Right lobe of liver (tissue), 6 donors: ENCODE measurements around the gene DNAH17. TPM values are rescaled to one million over a fixed set of nuclear protein-coding genes. Genes with fewer than 3 reads are reported as not detected.
A peak's percentile ranks its signal among the peaks of the same experiment; 100 is the strongest.
"Not testable (repeated sequence)": the region's sequence is repeated elsewhere in the genome, so short reads cannot be mapped to it uniquely, and the experiment has no call there.

Experiments used
- ATAC-seq, 4 donors: fragments of 200-7000 bp; cut with Tn5 transposase; one replicate each; pipeline ENCODE4 v1.9.1; 2020; ENCODE audit warnings: mild to moderate bottlenecking in 4 of 4, moderate library complexity in 4 of 4
- DNase-seq, 3 donors: peaks; one replicate each; pipeline ENCODE4 v3.0.0-alpha.2; 2020
- H3K27ac ChIP-seq, 3 donors: fragments of 200-600 bp; one replicate each; pipeline ENCODE4 v1.8.0; 2022
- H3K27me3 ChIP-seq, 2 donors: fragments of 200-600 bp; one replicate each; pipeline ENCODE4 v1.8.0; 2022
- H3K36me3 ChIP-seq, 4 donors: fragments of 200-600 bp; sonication (generic) in 1 of 4; one replicate each; pipeline versions ENCODE4 v1.5.1 to v1.8.0; 2017 to 2022; ENCODE audit warnings: control low read depth in 1 of 4
- H3K4me1 ChIP-seq, 4 donors: fragments of 200-600 bp; sonication (generic) in 1 of 4; one replicate each; pipeline versions ENCODE4 v1.5.1 to v1.8.0; 2017 to 2022; ENCODE audit warnings: control low read depth in 1 of 4
- H3K4me3 ChIP-seq, 3 donors: fragments of 200-600 bp; one replicate each; pipeline ENCODE4 v1.8.0; 2022
- H3K9me3 ChIP-seq, 4 donors: fragments of 200-600 bp; sonication (generic) in 1 of 4; one replicate each; pipeline versions ENCODE4 v1.5.1 to v1.8.0; 2017 to 2022; ENCODE audit warnings: control low read depth in 1 of 4
- POLR2A ChIP-seq: fragments of 450-650 bp; IDR thresholded peaks from one replicate; pipeline ENCODE4 v1.6.1; 2017; ENCODE audit warnings: antibody characterized with exemption, mild to moderate bottlenecking
- WGBS: methylation state at CpG from one replicate; pipeline ENCODE4 v1.1.6; 2018; ENCODE audit warnings: low coverage, low lambda C conversion rate; ENCODE audit not compliant: insufficient coverage; ENCODE audit errors: missing lambda C conversion rate; 5-methylcytosine and 5-hydroxymethylcytosine counted together
- intact Hi-C, 2 donors: fragments of 100-400 bp; cut with DNase I; formaldehyde crosslinking; loops; one replicate each; pipeline versions ENCODE4 v1.11.2 to v1.14.1; 2022
- total RNA-seq, 6 experiments: library from RNA; depleted of rRNA in 2 of 6; stranded (reverse); fragments of >200 nt in 2 of 6; fragmentation: NEBNext Ultra II Directional in 3 of 6; extraction: Animal tissue kit (Norgen Biotek cat#: 25700) in 3 of 6; gene quantifications; one replicate each; pipeline versions ENCODE4 v1.1.0 to v1.2.4, GENCODE V29; 2016 to 2023
- TF ChIP-seq, protein P1 (sequence below), 4 donors: fragments of 200-600 bp in 3 of 4; fragments of 450-650 bp in 1 of 4; IDR thresholded peaks; one replicate each; pipeline versions ENCODE4 v1.5.1 to v1.8.0; 2016 to 2022; ENCODE audit warnings: antibody characterized with exemption in 4 of 4, mild to moderate bottlenecking in 2 of 4
- donor health status: DM: no; HTN: yes; CAD: no.
- donor health status: DM: no; HTN: no; CAD: no.
- donor health status: DM: no; HTN: no; CAD: no.
- donor health status: DM: no; HTN: yes; CAD: no.
- donor health status: DM: no; HTN: yes; CAD: no.

Gene DNAH17
- total RNA-seq, 6 experiments from 2014 or later = 0.04 TPM; not detected in 5

DNA sequence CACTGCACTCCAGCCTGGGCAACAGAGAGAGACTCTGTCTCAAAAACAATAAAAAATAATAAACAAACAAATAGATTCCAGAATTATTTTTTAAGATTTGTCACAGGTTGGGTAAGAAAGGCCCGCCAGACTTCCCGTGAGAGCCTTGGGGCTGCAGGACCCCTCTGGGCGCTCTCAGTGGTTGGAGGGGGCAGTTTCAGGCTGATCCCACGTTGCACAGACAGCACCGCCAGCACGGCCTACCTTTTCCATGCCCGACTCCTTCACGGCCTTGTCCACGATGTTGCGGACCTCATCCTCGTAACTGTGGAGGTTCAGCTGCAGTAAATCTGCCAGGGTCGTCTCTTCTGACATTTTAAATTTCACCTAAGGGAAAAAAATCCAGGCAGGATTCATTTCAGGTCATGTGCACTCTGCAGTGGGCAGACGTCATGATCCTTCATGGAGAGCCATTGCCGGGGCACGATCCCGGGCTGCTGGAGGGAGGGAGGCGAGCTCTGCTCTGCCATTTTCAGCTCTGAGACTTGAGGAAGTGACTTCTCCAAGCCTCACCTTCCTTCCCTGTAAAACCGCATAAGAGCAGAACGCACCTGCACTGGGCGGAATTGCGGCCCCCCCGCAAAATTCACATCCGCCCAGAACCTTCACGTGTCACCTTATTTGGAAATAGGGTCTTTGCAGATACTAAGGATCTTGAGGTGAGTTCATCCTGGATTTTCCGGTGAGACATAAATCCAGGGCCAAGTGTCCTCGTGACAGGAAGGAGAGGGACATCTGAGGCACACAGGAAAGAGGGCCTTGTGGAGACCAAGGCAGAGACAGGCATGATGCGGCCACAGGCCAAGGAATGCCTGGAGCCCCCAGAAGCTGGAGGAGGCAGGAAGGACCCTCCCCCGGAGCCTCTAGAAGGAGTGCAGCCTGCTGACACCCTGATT lies 66.8 kb downstream of the DNAH17 start:
- Histone ChIP-seq H3K36me3 (no peaks in the 10 kb centered on the region), H3K4me1 (no peaks in the 10 kb centered on the region), H3K9me3 (no peaks in the 10 kb centered on the region), H3K4me3 (no peak overlapping the region), H3K27ac (no peak overlapping the region), H3K27me3 (no peaks in the 10 kb centered on the region)
- intact Hi-C loops = no loop called here
- ATAC-seq (no peak), DNase-seq (peak in 1 of 3 donors; percentile 12)
- no peak for TF ChIP-seq POLR2A
- TF ChIP-seq, protein P1, sequence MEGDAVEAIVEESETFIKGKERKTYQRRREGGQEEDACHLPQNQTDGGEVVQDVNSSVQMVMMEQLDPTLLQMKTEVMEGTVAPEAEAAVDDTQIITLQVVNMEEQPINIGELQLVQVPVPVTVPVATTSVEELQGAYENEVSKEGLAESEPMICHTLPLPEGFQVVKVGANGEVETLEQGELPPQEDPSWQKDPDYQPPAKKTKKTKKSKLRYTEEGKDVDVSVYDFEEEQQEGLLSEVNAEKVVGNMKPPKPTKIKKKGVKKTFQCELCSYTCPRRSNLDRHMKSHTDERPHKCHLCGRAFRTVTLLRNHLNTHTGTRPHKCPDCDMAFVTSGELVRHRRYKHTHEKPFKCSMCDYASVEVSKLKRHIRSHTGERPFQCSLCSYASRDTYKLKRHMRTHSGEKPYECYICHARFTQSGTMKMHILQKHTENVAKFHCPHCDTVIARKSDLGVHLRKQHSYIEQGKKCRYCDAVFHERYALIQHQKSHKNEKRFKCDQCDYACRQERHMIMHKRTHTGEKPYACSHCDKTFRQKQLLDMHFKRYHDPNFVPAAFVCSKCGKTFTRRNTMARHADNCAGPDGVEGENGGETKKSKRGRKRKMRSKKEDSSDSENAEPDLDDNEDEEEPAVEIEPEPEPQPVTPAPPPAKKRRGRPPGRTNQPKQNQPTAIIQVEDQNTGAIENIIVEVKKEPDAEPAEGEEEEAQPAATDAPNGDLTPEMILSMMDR (IDR thresholded peaks at IDR 0.05) = no peak
- 84% methylated on average over 12 of the region's 28 CpGs for WGBS

DNA sequence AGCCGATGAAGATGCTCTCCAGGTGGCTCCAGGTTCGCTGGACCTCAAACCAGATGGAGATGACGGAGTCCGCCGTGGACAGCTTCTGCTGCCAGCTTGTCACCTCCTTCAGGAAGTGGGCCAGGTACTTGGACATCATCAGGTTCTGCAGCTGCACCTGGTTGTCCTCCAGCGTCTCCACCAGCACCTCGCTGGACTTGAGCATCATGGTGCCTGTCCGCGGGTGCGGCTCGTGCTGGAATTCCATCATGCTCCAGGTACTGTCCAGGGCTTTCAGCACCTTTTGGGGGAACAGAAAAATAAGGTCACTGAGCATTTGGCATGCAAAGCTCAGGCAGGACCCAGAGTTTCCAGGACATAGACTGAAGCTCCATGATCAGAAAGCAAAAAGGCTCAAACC lies 69.7 kb downstream of the DNAH17 start:
- TF ChIP-seq, protein P1 (IDR thresholded peaks at IDR 0.05) = no peak
- no peak for TF ChIP-seq POLR2A
- DNase-seq = no peak
- no peaks in the 10 kb centered on the region for H3K27me3 ChIP-seq
- no peak overlapping the region for H3K4me3 ChIP-seq
- no peaks in the 10 kb centered on the region for H3K9me3 ChIP-seq
- ATAC-seq = no peak
- no peak overlapping the region for H3K27ac ChIP-seq
- 94% methylated on average over 8 of the region's 11 CpGs for WGBS
- H3K36me3 ChIP-seq = no peaks in the 10 kb centered on the region
- no peaks in the 10 kb centered on the region for H3K4me1 ChIP-seq
- intact Hi-C loops = no loop called here

DNA sequence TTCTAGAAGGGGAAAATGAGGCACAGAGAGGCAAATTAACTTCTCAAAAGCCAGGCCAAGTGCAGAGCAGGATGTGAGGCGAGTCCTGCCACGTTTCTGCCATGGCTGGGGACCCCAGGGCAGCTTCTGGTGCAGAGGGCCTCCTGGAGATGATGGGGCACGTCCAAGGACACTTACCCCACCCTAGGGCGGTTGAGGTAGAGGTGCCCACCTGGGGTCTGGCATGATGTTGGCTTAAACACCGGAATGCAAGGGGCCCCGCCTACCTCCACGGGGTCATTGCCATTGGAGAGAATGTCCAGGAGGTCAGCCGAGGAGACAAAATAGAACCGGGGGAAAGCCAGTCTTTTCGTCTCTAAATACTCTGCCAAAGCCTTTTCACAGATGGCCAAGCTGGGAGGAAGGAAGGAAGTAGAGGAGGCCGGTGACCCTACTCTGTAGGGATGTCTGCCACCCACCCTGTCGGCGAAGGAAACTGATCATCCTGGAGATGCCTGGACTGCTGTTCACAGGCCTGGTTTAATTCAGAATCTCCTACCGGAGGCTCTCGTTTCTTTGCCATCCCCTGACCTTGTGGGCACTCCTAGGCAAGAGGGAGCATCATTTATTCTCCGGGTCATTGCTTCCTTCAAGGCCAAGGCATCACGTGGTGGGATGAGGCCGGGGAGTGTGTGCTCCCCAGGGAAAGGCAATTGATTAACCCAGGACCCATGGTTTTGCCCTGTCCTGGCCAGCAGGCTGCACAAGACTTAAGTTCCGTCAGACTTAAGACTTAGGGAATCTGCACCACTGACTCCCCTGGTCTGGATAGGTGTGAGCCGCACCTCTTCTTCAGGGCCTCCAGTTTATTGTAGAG lies 70.5 kb downstream of the DNAH17 start:
- Histone ChIP-seq H3K27me3 (no peaks in the 10 kb centered on the region), H3K27ac (no peak overlapping the region), H3K9me3 (no peaks in the 10 kb centered on the region), H3K4me3 (no peak overlapping the region), H3K36me3 (no peaks in the 10 kb centered on the region), H3K4me1 (no peaks in the 10 kb centered on the region)
- 55% methylated on average over 8 of the region's 20 CpGs for WGBS
- DNase-seq = no peak
- intact Hi-C loops = no loop called here
- TF ChIP-seq, protein P1 (IDR thresholded peaks at IDR 0.05) = no peak
- no peak for TF ChIP-seq POLR2A
- ATAC-seq = peak in 3 of 4 donors; percentile 14 to 42 (median 26)

DNA sequence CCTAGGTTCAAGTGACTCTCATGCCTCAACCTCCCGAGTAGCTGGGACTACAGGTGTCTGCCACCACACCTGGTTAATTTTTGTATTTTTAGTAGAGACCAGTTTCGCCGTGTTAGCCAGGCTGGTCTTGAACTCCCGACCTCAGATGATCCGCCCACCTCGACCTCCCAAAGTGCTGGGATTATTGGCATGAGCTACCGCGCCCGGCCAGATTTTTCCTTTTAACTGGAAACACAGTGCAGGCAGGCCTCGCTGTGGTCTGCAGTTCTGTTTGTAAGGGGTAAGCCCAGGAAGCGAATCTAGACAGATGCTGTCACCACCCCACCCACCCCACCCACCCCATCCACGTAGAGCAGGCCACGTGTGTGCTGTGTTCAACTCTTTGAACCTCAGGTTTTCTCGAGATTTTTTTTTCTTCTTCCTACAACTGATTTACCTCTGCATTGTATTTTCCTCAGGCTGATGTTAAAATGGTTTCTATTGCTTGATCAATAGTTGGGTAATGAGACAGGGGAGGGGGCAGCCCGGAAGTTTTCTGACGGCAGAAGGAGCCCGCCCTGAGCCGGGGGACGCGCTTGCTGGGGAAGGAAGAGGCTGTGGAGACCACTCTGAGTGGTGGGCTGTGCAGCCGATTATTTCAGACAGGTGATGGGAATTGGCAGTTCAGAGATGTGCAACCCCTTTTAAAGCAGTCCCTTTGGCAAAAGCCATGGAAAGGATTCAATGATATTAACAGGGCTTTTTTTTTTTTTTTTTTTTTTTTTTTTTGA lies 72.9 kb downstream of the DNAH17 start:
- 75% methylated on average over 19 of the region's 21 CpGs for WGBS
- no peaks in the 10 kb centered on the region for H3K4me1 ChIP-seq
- H3K36me3 ChIP-seq = no peaks in the 10 kb centered on the region
- TF ChIP-seq POLR2A = no peak
- TF ChIP-seq, protein P1 (IDR thresholded peaks at IDR 0.05) = no peak
- no peaks in the 10 kb centered on the region for H3K27me3 ChIP-seq
- ATAC-seq (no peak), DNase-seq (no peak)
- H3K27ac ChIP-seq = no peak overlapping the region
- H3K4me3 ChIP-seq = no peak overlapping the region
- H3K9me3 ChIP-seq = no peaks in the 10 kb centered on the region
- intact Hi-C loops = no loop called here

DNA sequence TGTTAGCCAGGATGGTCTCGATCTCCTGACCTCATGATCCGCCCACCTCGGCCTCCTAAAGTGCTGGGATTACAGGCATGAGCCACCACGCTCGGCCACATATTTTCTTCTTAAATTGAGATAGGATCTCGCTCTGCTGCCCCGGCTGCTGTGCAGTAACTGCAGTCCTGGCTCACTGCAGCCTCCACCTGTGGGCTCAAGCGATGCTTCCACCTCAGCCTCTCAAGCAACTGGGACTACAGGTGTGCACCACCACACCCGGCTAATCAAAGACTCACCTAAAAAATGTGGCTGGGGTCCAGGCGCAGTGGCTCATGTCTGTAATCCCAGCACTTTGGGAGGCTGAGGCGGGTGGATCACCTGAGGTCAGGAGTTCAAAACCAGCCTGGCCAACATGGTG lies 73.8 kb downstream of the DNAH17 start:
- intact Hi-C loops = not testable (repeated sequence)
- WGBS = 87% methylated on average over 7 of the region's 11 CpGs

More for the DNA sequence above, 73.8 kb downstream of the DNAH17 start:
- not testable (repeated sequence) for H3K9me3 ChIP-seq, H3K27me3 ChIP-seq, H3K27ac ChIP-seq, H3K36me3 ChIP-seq, H3K4me1 ChIP-seq, H3K4me3 ChIP-seq, DNase-seq, ATAC-seq
